ENCODE results near the gene SLC25A12. TPM values are rescaled to one million over a fixed set of nuclear protein-coding genes. Genes with fewer than 3 reads are reported as not detected.

The SLC25A12 gene
- total RNA-seq, 4 donors from 2014 or later, result 26.9 to 151 (median 40.5) TPM

DNA sequence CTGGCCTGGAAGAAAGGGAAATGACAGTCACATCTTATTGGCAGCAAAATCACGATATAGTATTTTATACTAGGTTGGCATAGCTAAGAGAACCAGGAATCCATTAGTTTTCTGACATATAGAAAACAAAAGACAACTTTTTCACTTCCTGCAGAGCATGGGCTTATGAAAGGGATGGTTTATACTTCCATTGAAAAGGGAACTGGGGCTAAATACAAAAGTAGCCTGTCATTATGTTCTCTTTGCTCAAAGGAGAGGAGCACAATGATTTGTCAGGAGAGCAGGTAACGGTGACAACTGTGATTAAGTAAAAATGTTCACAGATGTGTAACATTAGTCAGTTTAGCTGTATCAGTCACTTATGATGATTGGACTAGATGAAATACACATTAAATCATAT lies 46.4 kb downstream of the SLC25A12 start:
- Histone ChIP-seq H3K36me3 (peaks cover 0 to 8% (median 0%) of the 10 kb centered on the region in 4 donors), H3K4me3 (no peak overlapping the region), H3K4me1 (peaks cover 5 to 8% (median 7%) of the 10 kb centered on the region in 4 donors), H3K27ac (no peak overlapping the region), H3K9me3 (no peaks in the 10 kb centered on the region), H3K27me3 (no peaks in the 10 kb centered on the region)
- WGBS, 2 donors (ENCODE audit: low coverage in 1 of 2), result 86 to 90% methylated on average over 2 of the region's 2 CpGs
- intact Hi-C loops (cut with DNase I; ENCODE audit: low total_unique reads) (no loop called here), in situ Hi-C loops (cut with MboI; ENCODE audit: low pct_ligation_motif_present in 1 of 4, low pct_unique_long_range_greater_than_20kb in 1 of 4, low sequenced_read_pairs in 3 of 4) (no loop called here)
- no peak for DNase-seq
- no peak for TF ChIP-seq POLR2A (IDR thresholded peaks at IDR 0.05)
- TF ChIP-seq POLR2AphosphoS5 (IDR thresholded peaks at IDR 0.05), result no peak
- TF ChIP-seq CTCF (IDR thresholded peaks at IDR 0.05), result no peak
- TF ChIP-seq EP300 (IDR thresholded peaks at IDR 0.05; ENCODE audit: low read depth), result no peak

DNA sequence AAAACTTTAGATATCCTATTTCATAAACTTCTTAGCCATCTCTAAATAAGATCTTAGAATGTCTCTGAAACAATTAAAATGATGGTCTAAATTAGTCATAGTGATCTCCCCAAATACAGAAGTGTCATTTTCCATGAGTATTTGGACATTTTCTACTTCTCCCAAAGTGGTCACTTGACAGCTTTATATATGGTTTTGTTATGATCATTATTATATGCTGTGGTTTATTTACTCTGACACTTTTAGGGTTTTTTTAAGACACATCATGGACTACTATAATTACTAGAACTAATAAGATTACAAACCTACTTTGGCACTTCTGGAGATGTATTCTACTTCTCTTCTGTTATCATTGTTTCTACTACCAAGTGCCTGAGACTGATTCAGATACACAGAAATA lies 47.1 kb downstream of the SLC25A12 start:
- peaks cover 0 to 1% (median 0%) of the 10 kb centered on the region in 4 donors for H3K4me1 ChIP-seq
- H3K27me3 ChIP-seq, result no peaks in the 10 kb centered on the region
- DNase-seq, result no peak
- no peak for TF ChIP-seq POLR2A (IDR thresholded peaks at IDR 0.05)
- TF ChIP-seq CTCF (IDR thresholded peaks at IDR 0.05), result no peak
- no peak for TF ChIP-seq EP300 (IDR thresholded peaks at IDR 0.05; ENCODE audit: low read depth)
- TF ChIP-seq POLR2AphosphoS5 (IDR thresholded peaks at IDR 0.05), result no peak
- H3K4me3 ChIP-seq, result no peak overlapping the region
- H3K27ac ChIP-seq, result no peak overlapping the region
- intact Hi-C loops (cut with DNase I; ENCODE audit: low total_unique reads) (no loop called here), in situ Hi-C loops (cut with MboI; ENCODE audit: low pct_ligation_motif_present in 1 of 4, low pct_unique_long_range_greater_than_20kb in 1 of 4, low sequenced_read_pairs in 3 of 4) (no loop called here)
- no peaks in the 10 kb centered on the region for H3K9me3 ChIP-seq
- peaks cover 0 to 13% (median under 1%) of the 10 kb centered on the region in 4 donors for H3K36me3 ChIP-seq

- no peak for TF ChIP-seq POLR2A (IDR thresholded peaks at IDR 0.05)
- no peak for TF ChIP-seq CTCF (IDR thresholded peaks at IDR 0.05)
- no peak for TF ChIP-seq EP300 (IDR thresholded peaks at IDR 0.05; ENCODE audit: low read depth)
- no peak for TF ChIP-seq POLR2AphosphoS5 (IDR thresholded peaks at IDR 0.05)
- intact Hi-C loops (cut with DNase I; ENCODE audit: low total_unique reads), result no loop called here
- no peaks in the 10 kb centered on the region for H3K27me3 ChIP-seq
Measured at GRCh38 chr2:171841996-171842395, 52.0 kb downstream of the SLC25A12 start.

GRCh38 chr2:171837736-171838135 lies 56.3 kb downstream of the SLC25A12 start:
- Histone ChIP-seq H3K27me3 (no peaks in the 10 kb centered on the region), H3K4me3 (no peak overlapping the region), H3K4me1 (no peaks in the 10 kb centered on the region), H3K36me3 (peaks cover 0 to 46% (median 22%) of the 10 kb centered on the region in 4 donors), H3K27ac (no peak overlapping the region), H3K9me3 (no peaks in the 10 kb centered on the region)
- intact Hi-C loops (cut with DNase I; ENCODE audit: low total_unique reads) (no loop called here), in situ Hi-C loops (cut with MboI; ENCODE audit: low pct_ligation_motif_present in 1 of 4, low pct_unique_long_range_greater_than_20kb in 1 of 4, low sequenced_read_pairs in 3 of 4) (no loop called here)
- no peak for TF ChIP-seq CTCF (IDR thresholded peaks at IDR 0.05)
- no peak for TF ChIP-seq POLR2A (IDR thresholded peaks at IDR 0.05)
- TF ChIP-seq POLR2AphosphoS5 (IDR thresholded peaks at IDR 0.05), result no peak
- no peak for TF ChIP-seq EP300 (IDR thresholded peaks at IDR 0.05; ENCODE audit: low read depth)
- DNase-seq, result no peak
- 42 to 81% methylated on average over 2 of the region's 2 CpGs for WGBS, 2 donors (ENCODE audit: low coverage in 1 of 2)

More at GRCh38 chr2:171841996-171842395, 52.0 kb downstream of the SLC25A12 start:
- peaks cover 0 to 20% (median 6%) of the 10 kb centered on the region in 4 donors for H3K36me3 ChIP-seq
- H3K9me3 ChIP-seq, result no peaks in the 10 kb centered on the region
- no peaks in the 10 kb centered on the region for H3K4me1 ChIP-seq
- DNase-seq, result no peak
- in situ Hi-C loops (cut with MboI; ENCODE audit: low pct_ligation_motif_present in 1 of 4, low pct_unique_long_range_greater_than_20kb in 1 of 4, low sequenced_read_pairs in 3 of 4), result no loop called here
- 93 to 100% methylated on average over 2 of the region's 2 CpGs for WGBS, 2 donors (ENCODE audit: low coverage in 1 of 2)
- no peak overlapping the region for H3K27ac ChIP-seq
- no peak overlapping the region for H3K4me3 ChIP-seq
